Measurements from ENCODE around the gene HERC5.
"Not testable (repeated sequence)": the region's sequence is repeated elsewhere in the genome, so short reads cannot be mapped to it uniquely, and the experiment has no call there.

Gene HERC5

GRCh38 chr4:88456670-88457306, at the start of gene HERC5:
HERC5 (plus strand) TSS chr4:88457119; CDS start chr4:88457270, 151 bp downstream.
- peak; percentile 95 to 99 for DNase-seq

GRCh38 chr4:88409206-88409605, 47.7 kb upstream of the HERC5 start:
- DNase-seq = no peak

GRCh38 chr4:88409789-88410188, 47.1 kb upstream of the HERC5 start:
- no peak for DNase-seq

- peak; percentile 62 to 67 for DNase-seq
Observed at GRCh38 chr4:88411491-88412096, 45.3 kb upstream of the HERC5 start.

GRCh38 chr4:88413801-88414200, 43.1 kb upstream of the HERC5 start:
- DNase-seq = no peak

GRCh38 chr4:88414755-88415154, 42.2 kb upstream of the HERC5 start:
- DNase-seq = no peak

GRCh38 chr4:88415982-88416381, 40.9 kb upstream of the HERC5 start:
- no peak for DNase-seq

- DNase-seq = no peak
Observed at GRCh38 chr4:88418411-88418810, 38.5 kb upstream of the HERC5 start.

- no peak for DNase-seq
Observed at GRCh38 chr4:88419874-88420273, 37.0 kb upstream of the HERC5 start.

GRCh38 chr4:88420844-88421243, 36.1 kb upstream of the HERC5 start:
- no peak for DNase-seq

- no peak for DNase-seq
Observed at GRCh38 chr4:88422403-88422802, 34.5 kb upstream of the HERC5 start.

GRCh38 chr4:88429401-88429800, 27.5 kb upstream of the HERC5 start:
- DNase-seq = no peak

GRCh38 chr4:88435987-88436693, 20.8 kb upstream of the HERC5 start:
- no peak for DNase-seq

GRCh38 chr4:88437873-88438272, 19.0 kb upstream of the HERC5 start:
- not testable (repeated sequence) for DNase-seq

- no peak for DNase-seq
Observed at GRCh38 chr4:88439161-88439760, 17.7 kb upstream of the HERC5 start.

- no peak for DNase-seq
Observed at GRCh38 chr4:88440146-88440545, 16.8 kb upstream of the HERC5 start.

GRCh38 chr4:88441696-88442095, 15.2 kb upstream of the HERC5 start:
- no peak for DNase-seq

- DNase-seq = no peak
Observed at GRCh38 chr4:88442689-88443191, 14.2 kb upstream of the HERC5 start.

GRCh38 chr4:88443486-88443885, 13.4 kb upstream of the HERC5 start:
- DNase-seq = no peak

GRCh38 chr4:88445252-88445651, 11.7 kb upstream of the HERC5 start:
- no peak for DNase-seq

GRCh38 chr4:88446124-88446523, 10.8 kb upstream of the HERC5 start:
- DNase-seq = no peak

- peak in 1 of 2 donors; percentile 46 for DNase-seq
Observed at GRCh38 chr4:88447371-88448095, 9.4 kb upstream of the HERC5 start.

All from inflammatory macrophage treated with lipopolysaccharide for 1 hour (primary cell).